Testis (tissue), 3 donors: ENCODE results near the gene WTAP. TPM values are rescaled to one million over a fixed set of nuclear protein-coding genes. Genes with fewer than 3 reads are reported as not detected.

Experiments
- DNase-seq: peaks from one replicate; pipeline ENCODE4 v3.0.0-alpha.2; 2019
- H3K27ac ChIP-seq, 2 donors: fragments of 200-600 bp; sonication (generic); one replicate each; pipeline ENCODE4 v1.5.1; 2019
- H3K27me3 ChIP-seq: fragments of 200-600 bp; sonication (generic); one replicate; pipeline ENCODE4 v1.5.1; 2019
- H3K36me3 ChIP-seq: fragments of 200-600 bp; sonication (generic); one replicate; pipeline ENCODE4 v1.5.1; 2017; ENCODE audit warnings: low read depth; ENCODE audit errors: missing control alignments
- H3K4me1 ChIP-seq: fragments of 200-600 bp; sonication (generic); one replicate; pipeline ENCODE4 v1.5.1; 2019
- H3K4me3 ChIP-seq, 2 donors: fragments of 200-600 bp; sonication (generic); one replicate each; pipeline ENCODE4 v1.5.1; 2017 to 2019
- H3K9me3 ChIP-seq: fragments of 200-600 bp; sonication (generic); one replicate; pipeline ENCODE4 v1.5.1; 2017
- POLR2A ChIP-seq: fragments of 450-650 bp; IDR thresholded peaks from one replicate; pipeline ENCODE4 v1.6.1; 2017; ENCODE audit warnings: antibody characterized with exemption, mild to moderate bottlenecking, moderate library complexity
- WGBS, 2 donors: methylation state at CpG; one replicate each; pipeline ENCODE4 v1.1.5; 2018; 5-methylcytosine and 5-hydroxymethylcytosine counted together
- intact Hi-C: fragments of 100-400 bp; cut with DNase I; formaldehyde crosslinking; loops from one replicate; pipeline ENCODE4 v1.15.1; 2023; ENCODE audit warnings: low total_unique reads
- polyA plus RNA-seq: library from polyadenylated mRNA; stranded (reverse); fragments of 350-450 nt; fragmentation: Illumina TruSeq; extraction: RNeasy Lipid Tissue Mini Kit (QIAGEN cat#74804); gene quantifications from one replicate; pipeline ENCODE4 v1.2.3, GENCODE V29; 2014; ENCODE audit warnings: low read depth, low replicate concordance; ENCODE audit not compliant: insufficient read depth
- total RNA-seq, 2 donors: library from RNA; depleted of rRNA; stranded (reverse); fragments of >200 nt; gene quantifications; one replicate each; pipeline ENCODE4 v1.2.3, GENCODE V29; 2016
- TF ChIP-seq, protein P1 (sequence below), 3 experiments: fragments of 450-650 bp in 2 of 3; fragments of 200-600 bp in 1 of 3; sonication (generic) in 1 of 3; IDR thresholded peaks; one replicate each; pipeline ENCODE4 v1.5.1; 2016 to 2019; ENCODE audit warnings: antibody characterized with exemption in 3 of 3, mild to moderate bottlenecking in 2 of 3, moderate library complexity in 1 of 3

WTAP gene
- total and polyA plus RNA-seq, 3 donors from 2014 or later = 76.7 to 91.2 (median 88.0) TPM

DNA sequence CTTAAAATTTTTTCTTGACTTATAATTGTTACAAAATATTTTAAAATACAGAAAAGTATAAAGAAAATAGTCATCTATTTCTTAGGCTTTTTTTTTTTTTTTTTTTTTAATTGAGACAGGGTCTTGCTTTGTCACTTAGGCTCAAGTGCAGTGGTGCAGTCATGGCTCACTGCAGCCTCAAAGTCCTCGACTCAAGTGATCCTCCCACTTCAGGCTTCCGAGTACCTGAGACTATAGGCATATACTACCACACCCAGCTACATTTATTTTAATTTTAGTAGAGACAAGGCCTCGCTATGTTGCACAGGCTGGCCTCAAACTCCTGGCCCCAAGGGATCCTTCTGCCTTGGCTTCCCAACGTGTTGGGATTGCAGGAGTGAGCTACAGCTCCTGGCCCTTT is 29.2 kb downstream of the WTAP start:
- H3K9me3 ChIP-seq = no peaks in the 10 kb centered on the region
- no peaks in the 10 kb centered on the region for H3K36me3 ChIP-seq
- H3K27ac ChIP-seq = no peak overlapping the region
- H3K4me3 ChIP-seq = no peak overlapping the region
- peaks cover 8% of the 10 kb centered on the region for H3K4me1 ChIP-seq
- no peaks in the 10 kb centered on the region for H3K27me3 ChIP-seq
- whole genome bisulfite sequencing, 2 donors = 66 to 82% methylated on average over 4 of the region's 4 CpGs
- TF ChIP-seq, protein P1, sequence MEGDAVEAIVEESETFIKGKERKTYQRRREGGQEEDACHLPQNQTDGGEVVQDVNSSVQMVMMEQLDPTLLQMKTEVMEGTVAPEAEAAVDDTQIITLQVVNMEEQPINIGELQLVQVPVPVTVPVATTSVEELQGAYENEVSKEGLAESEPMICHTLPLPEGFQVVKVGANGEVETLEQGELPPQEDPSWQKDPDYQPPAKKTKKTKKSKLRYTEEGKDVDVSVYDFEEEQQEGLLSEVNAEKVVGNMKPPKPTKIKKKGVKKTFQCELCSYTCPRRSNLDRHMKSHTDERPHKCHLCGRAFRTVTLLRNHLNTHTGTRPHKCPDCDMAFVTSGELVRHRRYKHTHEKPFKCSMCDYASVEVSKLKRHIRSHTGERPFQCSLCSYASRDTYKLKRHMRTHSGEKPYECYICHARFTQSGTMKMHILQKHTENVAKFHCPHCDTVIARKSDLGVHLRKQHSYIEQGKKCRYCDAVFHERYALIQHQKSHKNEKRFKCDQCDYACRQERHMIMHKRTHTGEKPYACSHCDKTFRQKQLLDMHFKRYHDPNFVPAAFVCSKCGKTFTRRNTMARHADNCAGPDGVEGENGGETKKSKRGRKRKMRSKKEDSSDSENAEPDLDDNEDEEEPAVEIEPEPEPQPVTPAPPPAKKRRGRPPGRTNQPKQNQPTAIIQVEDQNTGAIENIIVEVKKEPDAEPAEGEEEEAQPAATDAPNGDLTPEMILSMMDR (IDR thresholded peaks at IDR 0.05) = no peak
- no peak for TF ChIP-seq POLR2A
- intact Hi-C loops = no loop called here
- no peak for DNase-seq

DNA sequence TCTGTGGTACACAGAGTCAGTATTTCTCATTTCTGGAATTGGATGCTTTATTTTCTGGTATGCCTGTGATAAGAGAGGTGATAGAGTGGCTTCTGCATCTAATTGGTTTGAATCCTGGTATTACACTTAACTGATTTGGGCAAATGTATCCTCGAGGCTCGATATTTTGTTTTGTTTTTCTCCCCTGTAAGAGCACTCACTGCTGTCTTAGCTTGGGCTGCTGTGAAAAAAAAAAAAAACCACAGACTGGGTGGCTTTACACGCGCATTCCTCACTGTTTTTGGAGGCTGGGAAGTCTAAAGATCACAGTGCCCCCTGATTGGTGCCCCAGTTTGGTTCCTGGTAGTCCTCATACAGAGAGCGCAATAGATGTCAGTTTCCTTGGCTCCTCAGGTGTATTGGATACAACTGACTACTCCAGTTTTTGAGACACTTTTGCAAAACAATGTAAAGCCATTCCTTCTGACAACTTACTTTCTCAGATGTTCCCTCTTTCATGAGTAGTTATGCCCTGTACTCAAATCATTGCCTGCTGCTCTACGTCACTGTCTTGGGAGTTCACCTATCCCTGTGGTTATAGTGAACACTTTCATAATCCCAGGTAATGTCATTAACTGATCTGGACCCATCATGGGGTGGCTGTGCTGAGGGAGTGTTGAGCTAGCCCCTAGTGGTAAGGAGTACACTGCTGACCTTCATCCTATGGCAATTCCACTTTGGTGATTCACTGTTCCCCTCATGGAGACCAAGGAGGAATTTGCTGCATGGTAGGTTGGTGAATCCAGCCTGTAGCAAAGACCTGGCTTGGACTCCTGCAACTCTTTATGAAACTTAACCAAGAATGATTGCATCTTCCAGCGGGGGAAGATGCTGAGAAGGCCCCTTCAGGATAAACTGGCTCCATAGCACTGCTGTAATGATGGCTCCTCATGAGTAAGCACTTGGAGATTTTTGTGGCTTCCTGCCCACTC is 31.0 kb downstream of the WTAP start:
- Histone ChIP-seq H3K27ac (no peak overlapping the region), H3K27me3 (no peaks in the 10 kb centered on the region), H3K9me3 (no peaks in the 10 kb centered on the region), H3K36me3 (no peaks in the 10 kb centered on the region), H3K4me3 (no peak overlapping the region), H3K4me1 (peaks cover 15% of the 10 kb centered on the region)
- intact Hi-C loops = no loop called here
- WGBS, 2 donors = 85 to 89% methylated on average over 7 of the region's 7 CpGs
- no peak for DNase-seq
- TF ChIP-seq, protein P1 (IDR thresholded peaks at IDR 0.05) = no peak
- TF ChIP-seq POLR2A = no peak

DNA sequence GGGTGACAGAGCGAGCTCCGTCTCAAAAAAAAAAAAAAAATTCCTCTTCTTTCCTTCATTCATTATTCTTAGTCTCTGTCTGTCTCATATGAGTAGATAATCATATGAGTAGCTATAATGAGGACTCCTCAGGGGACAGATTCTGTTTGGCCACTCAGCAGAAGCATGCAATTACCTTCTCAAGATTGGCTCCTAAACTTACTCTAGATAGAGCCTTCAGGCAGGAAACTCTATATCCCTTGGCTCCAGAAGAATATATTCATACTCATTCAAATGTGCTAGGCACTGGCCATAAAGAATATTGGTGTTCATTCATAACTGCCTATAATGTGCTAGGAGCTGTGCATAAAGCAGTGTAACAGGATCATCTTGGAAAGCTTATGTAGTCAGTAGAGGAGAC is 32.3 kb downstream of the WTAP start:
- no peaks in the 10 kb centered on the region for H3K36me3 ChIP-seq
- no peak overlapping the region for H3K27ac ChIP-seq
- no peak for DNase-seq
- intact Hi-C loops = loop anchor here (2.0 kb wide), 1 partner anchor 31 kb away; no protein-coding TSS in a partner anchor
- H3K4me3 ChIP-seq = no peak overlapping the region
- peaks cover 15% of the 10 kb centered on the region for H3K4me1 ChIP-seq
- whole genome bisulfite sequencing, 2 donors = 51 to 52% methylated on average over 2 of the region's 2 CpGs
- no peaks in the 10 kb centered on the region for H3K9me3 ChIP-seq
- no peaks in the 10 kb centered on the region for H3K27me3 ChIP-seq
- TF ChIP-seq POLR2A = no peak
- TF ChIP-seq, protein P1 (IDR thresholded peaks at IDR 0.05) = no peak

DNA sequence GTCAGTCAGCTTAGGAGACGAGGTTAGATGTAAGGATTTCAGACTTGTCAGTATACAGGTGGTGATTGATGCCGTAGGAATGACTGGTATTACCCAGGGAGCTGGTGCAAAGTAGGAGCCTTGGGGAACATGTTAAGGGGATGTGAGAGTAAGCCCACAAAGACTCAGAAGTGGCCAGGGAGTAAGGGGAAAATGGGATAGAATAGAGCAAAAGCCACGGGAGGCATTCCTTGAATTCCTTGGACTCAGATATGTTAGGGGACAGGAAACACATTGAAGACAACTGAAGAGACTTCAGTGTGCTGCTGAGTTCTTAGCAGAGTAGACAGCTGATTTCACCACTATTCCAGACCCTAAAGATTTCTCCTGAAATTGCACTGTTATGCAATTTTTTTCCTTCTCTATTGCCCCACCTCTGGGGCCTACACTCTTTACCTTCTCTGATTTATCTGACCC is 33.3 kb downstream of the WTAP start:
- TF ChIP-seq POLR2A = no peak
- TF ChIP-seq, protein P1 (IDR thresholded peaks at IDR 0.05) = no peak
- Histone ChIP-seq H3K27ac (peak overlapping the region; percentile 69 to 98), H3K27me3 (no peaks in the 10 kb centered on the region), H3K9me3 (no peaks in the 10 kb centered on the region), H3K36me3 (no peaks in the 10 kb centered on the region), H3K4me1 (peaks cover 15% of the 10 kb centered on the region), H3K4me3 (peak overlapping the region; percentile 68 to 95)
- intact Hi-C loops = loop anchor here (2.0 kb wide), 1 partner anchor 32 kb away; no protein-coding TSS in a partner anchor
- DNase-seq = no peak
- WGBS, 2 donors = 47 to 48% methylated on average over 3 of the region's 3 CpGs
